Activated naive CD8-positive, alpha-beta T cell treated with anti-CD3 and anti-CD28 coated beads, Interleukin-2, amount 50 U/mL, for 24 hours (primary cell): ENCODE results near the gene CDK5R1.

Experiments used
- ATAC-seq: fragments of 150-1000 bp; cut with Tn5 transposase; one replicate; pipeline ENCODE4 v1.10.0; 2021
- DNase-seq: peaks from one replicate; pipeline ENCODE4 v3.0.0; 2021
- H3K27ac Mint-ChIP-seq: one replicate; pipeline ENCODE4 v1.8.0; 2021; ENCODE audit warnings: mild to moderate bottlenecking, mixed read lengths
- H3K27me3 Mint-ChIP-seq: one replicate; pipeline ENCODE4 v1.8.0; 2021; ENCODE audit warnings: mixed read lengths
- H3K36me3 Mint-ChIP-seq: one replicate; pipeline ENCODE4 v1.8.0; 2021; ENCODE audit warnings: low read depth, mixed read lengths
- H3K4me1 Mint-ChIP-seq: one replicate; pipeline ENCODE4 v1.8.0; 2021; ENCODE audit warnings: mixed read lengths
- H3K4me3 Mint-ChIP-seq: one replicate; pipeline ENCODE4 v1.8.0; 2021; ENCODE audit warnings: mild to moderate bottlenecking, moderate library complexity, mixed read lengths
- H3K9me3 Mint-ChIP-seq: one replicate; pipeline ENCODE4 v1.8.0; 2021; ENCODE audit warnings: mixed read lengths

CDK5R1 gene

DNA sequence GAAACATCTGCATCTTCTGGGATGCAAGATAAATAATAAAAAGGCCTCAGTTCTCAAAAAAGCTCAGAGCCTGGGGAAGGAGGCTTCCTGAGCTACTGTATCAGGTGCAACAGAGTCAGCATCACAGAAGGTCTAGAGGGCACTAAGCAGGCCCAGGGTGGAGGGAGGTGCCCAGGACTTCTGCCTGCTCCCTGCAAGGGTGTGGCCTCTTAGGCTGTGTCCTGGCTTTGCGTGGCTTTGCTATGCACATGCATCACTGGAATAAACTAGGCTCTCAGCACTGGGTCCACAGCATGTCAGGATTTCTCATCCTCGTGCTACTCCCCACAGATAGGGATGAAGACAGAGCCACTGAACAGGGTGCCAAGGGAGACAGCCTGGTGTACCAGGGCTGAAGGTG, 25.5 kb downstream of the CDK5R1 start:
- H3K4me1 Mint-ChIP-seq: peaks cover 56% of the 10 kb centered on the region
- ATAC-seq: no peak
- H3K36me3 Mint-ChIP-seq: no peaks in the 10 kb centered on the region
- no peak for DNase-seq
- no peaks in the 10 kb centered on the region for H3K27me3 Mint-ChIP-seq
- H3K27ac Mint-ChIP-seq: no peak overlapping the region
- H3K9me3 Mint-ChIP-seq: no peaks in the 10 kb centered on the region
- H3K4me3 Mint-ChIP-seq: no peak overlapping the region

DNA sequence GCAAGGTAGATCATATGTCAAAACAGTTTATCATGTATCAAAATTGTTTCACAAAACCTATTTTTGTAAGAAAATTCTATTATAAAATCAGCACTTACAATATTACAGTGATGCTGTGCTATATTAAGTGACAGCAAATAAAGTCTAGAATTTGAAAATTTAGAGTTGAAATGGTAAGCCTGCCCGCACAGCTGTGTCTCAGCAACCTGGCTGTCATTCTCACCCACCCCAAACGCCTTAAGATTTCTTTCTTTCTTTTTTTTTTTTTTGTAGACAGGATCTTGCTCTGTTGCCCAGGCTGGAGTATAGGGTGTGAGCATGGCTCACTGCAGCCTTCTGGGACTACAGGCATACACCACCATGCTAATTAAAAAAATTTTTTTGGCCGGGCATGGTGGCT, 26.8 kb downstream of the CDK5R1 start:
- ATAC-seq (no peak), DNase-seq (no peak)
- H3K27me3 Mint-ChIP-seq: no peaks in the 10 kb centered on the region
- no peaks in the 10 kb centered on the region for H3K9me3 Mint-ChIP-seq
- no peaks in the 10 kb centered on the region for H3K36me3 Mint-ChIP-seq
- no peak overlapping the region for H3K27ac Mint-ChIP-seq
- H3K4me3 Mint-ChIP-seq: no peak overlapping the region
- H3K4me1 Mint-ChIP-seq: peaks cover 60% of the 10 kb centered on the region

DNA sequence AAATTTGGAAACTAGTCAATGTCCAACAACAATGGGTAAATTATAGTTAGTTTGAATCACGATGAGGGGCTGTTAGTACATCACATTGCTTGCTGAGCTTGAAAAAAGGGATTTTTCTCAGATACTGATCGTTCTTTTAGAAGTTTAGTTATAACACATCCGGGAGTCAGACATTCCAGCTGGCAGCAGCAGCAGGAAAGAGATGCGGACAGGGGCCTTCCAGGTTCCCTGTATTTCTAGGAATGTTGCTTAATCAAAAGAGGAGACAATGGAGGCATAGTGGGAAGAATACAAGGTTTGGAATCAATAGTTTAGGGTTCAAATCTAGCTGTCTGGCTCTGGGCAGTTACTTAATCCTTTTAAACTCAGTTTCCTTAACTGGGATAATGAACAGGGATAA, 27.8 kb downstream of the CDK5R1 start:
- no peaks in the 10 kb centered on the region for H3K36me3 Mint-ChIP-seq
- H3K27me3 Mint-ChIP-seq: no peaks in the 10 kb centered on the region
- no peaks in the 10 kb centered on the region for H3K9me3 Mint-ChIP-seq
- DNase-seq (no peak), ATAC-seq (no peak)
- H3K4me1 Mint-ChIP-seq: peaks cover 60% of the 10 kb centered on the region
- no peak overlapping the region for H3K4me3 Mint-ChIP-seq
- no peak overlapping the region for H3K27ac Mint-ChIP-seq

DNA sequence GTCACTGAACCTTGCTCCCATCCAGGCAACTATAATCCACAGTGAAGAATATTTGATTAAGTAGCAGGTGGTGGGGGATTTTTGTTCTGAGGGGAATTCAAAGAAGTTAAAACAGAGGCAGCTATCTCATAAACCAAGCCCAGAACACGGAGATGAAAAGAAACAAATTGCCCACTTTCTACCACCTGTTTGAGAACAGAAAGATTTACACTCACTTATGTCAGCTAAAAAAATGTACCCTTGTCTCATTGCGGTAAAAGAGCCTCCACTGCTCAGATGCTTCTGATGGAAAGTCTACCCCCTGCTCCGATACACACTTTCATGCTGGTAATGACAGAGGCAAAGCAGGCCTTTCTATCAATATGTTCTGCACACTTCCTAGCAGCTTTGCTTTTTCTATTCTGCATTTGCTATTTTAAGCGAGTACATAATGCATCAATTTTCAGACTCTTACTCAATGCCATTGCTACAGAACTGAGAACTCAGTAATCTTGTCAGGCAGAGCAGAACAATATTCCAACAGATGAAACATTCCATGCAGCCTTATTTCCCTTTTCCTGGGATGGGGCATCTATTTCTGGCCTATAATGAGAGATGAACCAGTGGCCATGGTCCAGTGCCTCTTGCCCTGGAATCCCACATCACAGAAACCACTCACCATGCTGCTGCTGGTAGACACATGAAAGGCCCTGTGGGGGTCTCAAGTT, 29.0 kb downstream of the CDK5R1 start:
- no peak for DNase-seq
- no peaks in the 10 kb centered on the region for H3K27me3 Mint-ChIP-seq
- peak; percentile 10 for ATAC-seq
- peak overlapping the region; percentile 82 for H3K27ac Mint-ChIP-seq
- peaks cover 73% of the 10 kb centered on the region for H3K4me1 Mint-ChIP-seq
- H3K36me3 Mint-ChIP-seq: no peaks in the 10 kb centered on the region
- no peak overlapping the region for H3K4me3 Mint-ChIP-seq
- H3K9me3 Mint-ChIP-seq: no peaks in the 10 kb centered on the region

DNA sequence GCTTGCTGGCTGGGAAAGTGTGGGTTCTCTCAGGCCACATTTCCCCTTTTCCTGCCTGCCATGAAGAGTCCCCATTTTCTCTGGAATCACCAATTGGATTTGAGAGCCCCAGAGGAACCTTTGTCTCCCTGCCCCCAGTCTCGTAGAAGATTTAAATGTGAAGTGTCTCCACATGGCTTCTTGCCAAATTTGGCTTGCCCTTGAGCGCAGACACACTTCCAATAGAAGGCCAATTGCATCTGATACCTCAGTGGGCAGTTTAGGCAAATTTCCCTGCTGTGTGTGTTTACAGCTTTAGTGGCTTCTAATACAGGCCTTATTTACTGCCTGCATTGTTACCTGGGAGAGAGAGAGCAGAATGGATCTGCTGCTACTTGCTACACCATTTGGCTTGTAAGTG, 29.7 kb downstream of the CDK5R1 start:
- Mint-ChIP-seq H3K9me3 (no peaks in the 10 kb centered on the region), H3K4me1 (peaks cover 75% of the 10 kb centered on the region), H3K27me3 (no peaks in the 10 kb centered on the region), H3K36me3 (no peaks in the 10 kb centered on the region), H3K4me3 (no peak overlapping the region), H3K27ac (peak overlapping the region; percentile 80)
- ATAC-seq (no peak), DNase-seq (no peak)

DNA sequence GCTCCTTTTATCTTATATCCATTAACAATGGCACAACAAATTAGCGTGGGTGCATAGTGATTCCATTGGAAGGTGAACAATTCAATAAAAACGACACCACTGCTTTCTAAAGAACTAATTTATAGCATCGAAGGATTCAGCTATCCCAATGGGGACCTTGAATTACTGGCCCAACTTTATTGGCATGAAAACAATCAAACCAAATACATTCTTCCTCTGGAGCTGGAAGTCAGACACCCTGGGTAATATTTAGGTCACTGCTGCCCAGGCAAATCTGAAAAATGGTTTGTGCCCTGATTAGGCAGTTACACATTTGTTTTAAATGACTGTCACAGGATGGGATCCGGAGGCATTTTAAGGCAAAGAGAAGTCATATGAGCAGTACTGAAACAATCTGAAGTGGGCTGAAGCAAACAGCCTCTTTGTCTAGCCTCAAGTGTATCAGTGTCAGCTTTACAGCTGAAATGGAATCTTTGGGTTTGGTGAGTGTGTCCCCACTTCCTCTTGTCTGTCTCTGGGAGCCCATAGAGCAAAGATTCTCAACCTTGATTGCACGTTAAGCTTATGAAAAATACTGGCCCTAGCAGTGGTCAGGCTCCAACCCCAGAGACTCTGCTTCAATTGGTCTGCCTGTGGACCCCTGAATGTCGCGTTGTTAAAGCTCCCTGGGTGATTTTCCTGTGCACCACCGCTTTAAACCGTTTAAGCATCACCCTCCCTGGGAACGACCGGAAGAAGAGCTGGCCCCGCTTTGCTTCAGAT, 30.3 kb downstream of the CDK5R1 start:
- Mint-ChIP-seq H3K27me3 (no peaks in the 10 kb centered on the region), H3K27ac (peak overlapping the region; percentile 80), H3K36me3 (no peaks in the 10 kb centered on the region), H3K4me1 (peaks cover 76% of the 10 kb centered on the region), H3K9me3 (no peaks in the 10 kb centered on the region), H3K4me3 (peak overlapping the region; percentile 7)
- DNase-seq (no peak), ATAC-seq (peak; percentile 41)

DNA sequence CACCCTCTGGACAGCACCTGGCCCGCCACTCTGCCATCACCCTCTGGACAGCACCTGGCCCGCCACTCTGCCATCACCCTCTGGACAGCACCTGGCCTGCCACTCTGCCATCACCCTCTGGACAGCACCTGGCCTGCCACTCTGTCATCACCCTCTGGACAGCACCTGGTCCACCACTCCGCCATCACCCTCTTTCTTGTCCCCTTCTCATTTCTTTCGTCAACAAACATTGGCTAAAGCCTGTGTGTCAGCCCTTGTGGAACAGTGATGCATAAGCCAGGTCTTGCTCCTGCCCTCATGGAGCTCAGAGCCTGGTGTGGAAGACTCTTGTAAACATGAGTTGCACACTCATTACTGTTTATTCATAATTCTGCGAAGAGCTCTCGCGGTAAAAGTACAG, 31.2 kb downstream of the CDK5R1 start:
- Mint-ChIP-seq H3K4me3 (peak overlapping the region; percentile 55), H3K4me1 (peaks cover 83% of the 10 kb centered on the region), H3K36me3 (peaks cover 3% of the 10 kb centered on the region), H3K27ac (peak overlapping the region; percentile 41), H3K27me3 (no peaks in the 10 kb centered on the region), H3K9me3 (no peaks in the 10 kb centered on the region)
- DNase-seq: no peak
- ATAC-seq: no peak

DNA sequence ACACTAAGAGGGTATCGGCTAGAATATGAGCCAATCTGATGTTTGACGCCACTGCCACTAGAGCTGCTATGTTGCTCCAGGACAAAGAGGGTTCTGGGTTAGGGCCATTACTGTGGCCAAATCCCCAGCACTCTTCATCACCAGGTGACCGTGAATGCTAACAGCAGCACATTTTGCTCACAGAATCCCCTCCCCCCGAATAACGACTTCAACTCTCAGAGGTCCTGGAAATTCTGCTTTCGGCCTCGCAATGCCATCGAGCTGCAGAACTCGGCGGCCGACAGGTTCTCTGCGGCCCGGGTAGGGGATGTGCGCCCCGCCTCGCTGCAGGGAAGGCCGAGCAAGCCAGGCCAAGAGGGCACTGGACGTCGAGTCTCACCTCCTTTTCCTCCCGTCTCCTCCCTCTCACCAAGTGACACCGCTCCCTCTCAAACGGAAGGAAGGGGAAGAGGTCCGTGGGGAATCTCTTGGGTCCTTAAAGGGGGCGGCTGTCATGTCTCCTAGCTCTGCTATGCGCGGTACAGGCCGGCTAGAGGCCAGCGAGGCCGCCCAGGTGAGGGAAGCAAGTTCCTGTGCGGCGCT, 31.9 kb downstream of the CDK5R1 start:
- ATAC-seq: no peak
- Mint-ChIP-seq H3K27ac (peak overlapping the region; percentile 41), H3K27me3 (no peaks in the 10 kb centered on the region)

DNA sequence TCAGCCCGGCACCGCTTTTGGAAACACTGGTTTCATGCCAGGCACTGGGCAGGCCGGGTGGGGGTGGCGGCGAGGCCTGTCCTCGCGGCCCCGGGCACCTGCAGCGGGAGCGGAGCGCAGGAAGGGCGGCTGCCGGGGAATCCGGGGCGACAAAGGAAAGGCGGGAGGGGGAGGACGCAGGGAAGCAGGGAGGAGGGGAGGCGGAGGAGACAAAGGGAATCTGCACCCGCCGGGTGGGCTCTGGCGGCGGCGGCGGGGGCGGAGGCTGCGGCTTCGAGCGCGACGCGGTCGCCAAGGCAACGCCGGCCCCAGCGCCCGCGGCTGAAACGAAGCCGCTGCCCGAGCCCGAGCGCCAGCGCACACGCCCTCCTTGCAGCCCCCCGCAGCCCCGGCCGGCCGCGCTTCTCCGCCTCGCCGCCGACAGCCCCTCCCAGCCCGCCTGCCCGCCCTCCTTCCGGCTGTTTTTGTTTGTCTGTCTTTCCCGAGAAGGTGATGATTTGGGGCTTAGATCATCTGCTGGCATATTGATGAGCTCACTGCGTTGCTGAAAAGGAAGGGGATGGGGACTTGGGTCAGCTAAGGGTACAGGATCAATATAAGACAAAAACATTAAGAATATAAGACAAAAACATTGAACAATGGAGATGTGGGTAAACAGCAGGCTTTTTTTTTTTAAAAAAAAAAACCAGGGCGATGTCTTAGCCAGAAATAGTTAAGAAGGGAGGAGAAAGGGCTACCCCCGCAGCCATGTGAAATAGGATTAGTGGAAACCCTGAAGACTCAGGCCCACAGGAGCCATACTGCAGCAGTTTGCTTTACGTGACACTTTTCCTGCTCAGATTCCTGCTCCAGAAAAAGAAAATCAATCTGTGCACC, 32.7 kb downstream of the CDK5R1 start:
- DNase-seq (peak; percentile 77), ATAC-seq (peak; percentile 22)
- H3K36me3 Mint-ChIP-seq: peaks cover 3% of the 10 kb centered on the region
- peak overlapping the region; percentile 91 for H3K27ac Mint-ChIP-seq
- H3K27me3 Mint-ChIP-seq: no peaks in the 10 kb centered on the region
- H3K4me3 Mint-ChIP-seq: peak overlapping the region; percentile 78
- H3K4me1 Mint-ChIP-seq: peaks cover 93% of the 10 kb centered on the region
- no peaks in the 10 kb centered on the region for H3K9me3 Mint-ChIP-seq

More for the DNA sequence above, 31.9 kb downstream of the CDK5R1 start:
- DNase-seq: no peak
- Mint-ChIP-seq H3K4me3 (peak overlapping the region; percentile 55), H3K4me1 (peaks cover 87% of the 10 kb centered on the region), H3K36me3 (peaks cover 3% of the 10 kb centered on the region), H3K9me3 (no peaks in the 10 kb centered on the region)

DNA sequence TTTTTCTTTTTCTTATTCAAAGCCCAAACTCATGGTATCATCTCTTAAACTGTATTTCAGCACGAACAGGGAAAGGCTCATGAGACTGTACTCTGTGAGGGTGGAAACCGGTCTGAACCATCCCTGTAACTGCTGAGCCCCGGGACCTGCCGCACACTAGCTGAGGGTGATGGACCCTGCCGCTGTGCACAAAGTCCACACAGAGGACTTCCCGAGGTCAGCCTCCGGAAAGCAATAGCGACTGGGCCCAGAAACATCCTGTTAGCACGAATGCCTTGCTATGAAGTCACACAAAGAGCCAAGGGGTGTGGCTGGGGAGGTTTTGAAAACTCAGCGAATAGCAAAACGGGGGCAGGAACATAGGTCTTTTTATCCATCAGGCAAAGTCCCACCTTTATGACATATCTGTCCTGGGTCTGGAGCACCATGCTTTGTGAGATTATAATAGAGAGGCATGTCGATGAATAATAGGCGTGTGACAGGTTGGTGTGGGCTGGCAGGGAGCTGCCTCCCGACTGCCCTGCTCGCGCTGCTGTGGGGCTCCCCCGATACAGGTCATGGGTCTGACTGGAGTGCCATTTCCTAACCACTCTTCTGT, 33.4 kb downstream of the CDK5R1 start:
- Mint-ChIP-seq H3K36me3 (peaks cover 3% of the 10 kb centered on the region), H3K9me3 (no peaks in the 10 kb centered on the region), H3K27ac (peak overlapping the region; percentile 91), H3K27me3 (no peaks in the 10 kb centered on the region), H3K4me3 (peak overlapping the region; percentile 78), H3K4me1 (peaks cover 93% of the 10 kb centered on the region)
- peak; percentile 72 for DNase-seq
- peak; percentile 69 for ATAC-seq

DNA sequence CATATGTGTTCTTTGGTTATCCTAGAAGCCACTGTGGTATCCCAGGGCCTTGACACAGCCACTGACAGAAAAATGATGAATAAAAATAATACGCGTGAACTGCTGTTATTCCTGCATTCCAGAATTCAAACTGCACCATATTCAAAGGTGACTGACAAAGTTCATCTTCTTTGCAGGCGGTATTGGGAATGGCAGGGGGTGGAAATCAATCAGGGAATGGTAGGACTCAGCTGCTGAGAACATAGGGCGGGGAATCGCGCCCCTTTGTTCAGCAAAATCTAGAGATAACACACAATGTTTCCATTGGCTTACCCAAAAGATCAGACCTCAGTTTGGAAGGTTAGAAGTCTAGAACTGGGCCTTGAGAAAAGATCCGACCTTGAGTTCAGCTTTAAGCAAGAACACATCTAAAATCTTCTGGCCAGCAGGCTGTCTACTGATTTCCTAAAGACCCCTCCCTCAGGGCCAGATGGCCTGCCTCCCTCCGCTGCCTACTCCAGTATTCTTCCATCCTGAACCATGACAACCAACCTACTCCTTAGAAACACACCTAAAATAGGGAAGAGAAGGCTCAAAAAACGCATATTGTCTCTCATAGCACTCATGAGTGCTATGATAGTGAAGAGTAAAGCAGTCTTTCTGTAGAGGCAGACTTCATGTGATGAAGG, 34.1 kb downstream of the CDK5R1 start:
- peak overlapping the region; percentile 91 for H3K27ac Mint-ChIP-seq
- H3K4me1 Mint-ChIP-seq: peaks cover 91% of the 10 kb centered on the region
- ATAC-seq (no peak), DNase-seq (no peak)
- H3K4me3 Mint-ChIP-seq: peak overlapping the region; percentile 78
- no peaks in the 10 kb centered on the region for H3K27me3 Mint-ChIP-seq
- H3K36me3 Mint-ChIP-seq: peaks cover 3% of the 10 kb centered on the region
- H3K9me3 Mint-ChIP-seq: no peaks in the 10 kb centered on the region

DNA sequence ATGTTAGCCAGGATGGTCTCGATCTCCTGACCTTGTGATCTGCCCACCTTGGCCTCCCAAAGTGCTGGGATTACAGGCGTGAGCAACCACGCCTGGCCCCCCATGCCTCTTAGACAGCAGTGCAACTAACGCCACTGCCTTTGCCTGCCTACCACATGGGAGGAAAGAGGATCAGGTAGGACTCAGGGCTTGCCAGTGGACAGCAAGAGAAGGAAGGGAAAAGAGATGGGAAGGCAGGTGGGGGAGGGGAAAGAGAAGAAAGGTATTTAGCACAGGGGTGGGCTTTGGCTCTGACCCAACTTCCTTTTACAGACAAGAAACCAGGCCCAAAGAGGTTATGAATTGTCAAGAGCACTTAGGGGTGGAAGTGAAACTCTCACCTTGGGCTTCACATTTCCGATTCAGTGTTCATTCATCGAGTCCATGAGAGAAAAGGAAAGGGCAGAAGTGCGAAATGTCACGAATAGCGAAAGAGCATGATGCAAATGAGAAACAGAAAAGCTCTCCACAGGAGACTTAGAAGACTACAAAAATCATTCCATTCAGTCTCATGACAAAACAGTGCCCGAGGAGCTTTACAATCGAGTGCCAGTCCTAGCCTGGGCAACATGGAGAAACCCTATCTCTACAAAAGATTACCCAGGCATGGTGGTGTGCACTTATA, 36.4 kb downstream of the CDK5R1 start:
- Mint-ChIP-seq H3K27me3 (no peaks in the 10 kb centered on the region), H3K4me1 (peaks cover 80% of the 10 kb centered on the region), H3K27ac (peak overlapping the region; percentile 99), H3K36me3 (peaks cover 3% of the 10 kb centered on the region), H3K4me3 (peak overlapping the region; percentile 74), H3K9me3 (no peaks in the 10 kb centered on the region)
- ATAC-seq (peak; percentile 39), DNase-seq (peak; percentile 66)

DNA sequence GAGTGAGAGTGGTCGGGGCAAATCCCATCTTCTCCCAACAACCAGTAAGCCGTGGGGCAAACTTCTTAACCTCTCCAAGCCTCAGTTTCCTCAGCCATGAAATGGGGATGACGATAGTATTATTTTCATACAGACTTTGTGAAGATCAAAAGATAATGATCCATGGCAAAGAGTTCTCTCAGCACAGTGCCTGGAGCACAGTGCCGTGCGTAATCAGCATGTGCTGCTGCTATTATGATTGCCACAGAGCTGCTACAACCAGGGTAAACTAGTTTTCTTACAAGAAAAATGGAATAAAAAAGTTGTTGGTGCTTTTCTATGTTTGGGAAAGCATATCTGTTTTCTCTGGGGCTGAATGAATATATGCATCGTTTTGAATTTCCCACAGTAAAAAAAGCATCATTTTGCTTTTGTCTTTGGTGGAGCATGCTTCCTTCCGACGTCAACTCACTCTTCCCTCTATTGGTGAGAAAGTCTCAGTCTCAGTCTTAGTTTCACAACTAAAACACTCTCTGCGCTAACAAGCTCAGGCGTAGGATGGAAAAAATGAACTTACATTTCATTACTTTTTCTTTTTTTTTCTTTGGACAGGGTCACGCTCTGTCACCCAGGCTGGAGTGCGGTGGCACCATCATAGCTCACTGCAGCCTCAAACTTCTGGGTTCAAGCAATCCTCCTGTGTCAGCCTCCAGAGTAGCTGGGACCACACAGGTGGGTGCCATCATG, 37.2 kb downstream of the CDK5R1 start:
- Mint-ChIP-seq H3K4me3 (peak overlapping the region; percentile 74), H3K36me3 (peaks cover 3% of the 10 kb centered on the region), H3K9me3 (no peaks in the 10 kb centered on the region), H3K4me1 (peaks cover 80% of the 10 kb centered on the region), H3K27ac (peak overlapping the region; percentile 99), H3K27me3 (no peaks in the 10 kb centered on the region)
- peak; percentile 37 for DNase-seq
- ATAC-seq: peak; percentile 57
